Endothelial cell (in vitro differentiated cells): Measurements from ENCODE around the gene ETF1. TPM values are rescaled to one million over a fixed set of nuclear protein-coding genes. Genes with fewer than 3 reads are reported as not detected.

Experiments used
- DNase-seq: peaks from one replicate; pipeline ENCODE4 v3.0.0; 2021; ENCODE audit warnings: low spot score
- H3K27ac Mint-ChIP-seq: one replicate; pipeline ENCODE4 v1.8.0; 2021; ENCODE audit warnings: mixed read lengths, inconsistent platforms; ENCODE audit not compliant: unreplicated experiment
- H3K27me3 Mint-ChIP-seq: one replicate; pipeline ENCODE4 v1.8.0; 2021; ENCODE audit warnings: mild to moderate bottlenecking, moderate library complexity, mixed read lengths, inconsistent platforms; ENCODE audit not compliant: unreplicated experiment
- H3K36me3 Mint-ChIP-seq: one replicate; pipeline ENCODE4 v1.8.0; 2021; ENCODE audit warnings: mild to moderate bottlenecking, low read depth, mixed read lengths, inconsistent platforms; ENCODE audit not compliant: unreplicated experiment
- H3K4me1 Mint-ChIP-seq: one replicate; pipeline ENCODE4 v1.8.0; 2021; ENCODE audit warnings: mild to moderate bottlenecking, mixed read lengths, inconsistent platforms; ENCODE audit not compliant: unreplicated experiment
- H3K4me3 Mint-ChIP-seq: one replicate; pipeline ENCODE4 v1.8.0; 2021; ENCODE audit warnings: mild to moderate bottlenecking, mixed read lengths, inconsistent platforms; ENCODE audit not compliant: unreplicated experiment
- H3K9me3 Mint-ChIP-seq: one replicate; pipeline ENCODE4 v1.8.0; 2021; ENCODE audit warnings: mixed read lengths, inconsistent platforms; ENCODE audit not compliant: unreplicated experiment
- CTCF ChIP-seq: fragments of 200-600 bp; sonication (generic); IDR thresholded peaks from one replicate; pipeline ENCODE4 v1.5.0; 2021; ENCODE audit warnings: antibody characterized with exemption; ENCODE audit not compliant: unreplicated experiment
- total RNA-seq: library from RNA; stranded (reverse); fragmentation: NEBNext Ultra II Directional; extraction: Animal tissue kit (Norgen Biotek cat#: 25700); gene quantifications from one replicate; pipeline ENCODE4 v1.2.1, GENCODE V29; 2021; ENCODE audit not compliant: unreplicated experiment

The ETF1 gene
- total RNA-seq, 1 donor from 2014 or later = 84.7 TPM

- no peak for TF ChIP-seq CTCF
- Mint-ChIP-seq H3K27me3 (peaks cover 12% of the 10 kb centered on the region), H3K4me3 (no peak overlapping the region), H3K9me3 (no peaks in the 10 kb centered on the region), H3K36me3 (peaks cover 4% of the 10 kb centered on the region), H3K4me1 (peaks cover 6% of the 10 kb centered on the region), H3K27ac (no peak overlapping the region)
- no peak for DNase-seq
Measured at GRCh38 chr5:138460032-138460693, 82.9 kb downstream of the ETF1 start.

GRCh38 chr5:138459311-138459933 is 83.6 kb downstream of the ETF1 start:
- Mint-ChIP-seq H3K4me1 (peaks cover 6% of the 10 kb centered on the region), H3K27me3 (peaks cover 16% of the 10 kb centered on the region), H3K4me3 (no peak overlapping the region), H3K36me3 (peaks cover 4% of the 10 kb centered on the region), H3K9me3 (no peaks in the 10 kb centered on the region), H3K27ac (no peak overlapping the region)
- no peak for DNase-seq
- TF ChIP-seq CTCF = no peak

- H3K4me3 Mint-ChIP-seq = no peak overlapping the region
- H3K9me3 Mint-ChIP-seq = no peaks in the 10 kb centered on the region
- no peak for TF ChIP-seq CTCF
- H3K36me3 Mint-ChIP-seq = peaks cover 4% of the 10 kb centered on the region
- H3K4me1 Mint-ChIP-seq = peaks cover 6% of the 10 kb centered on the region
- H3K27me3 Mint-ChIP-seq = peaks cover 16% of the 10 kb centered on the region
- DNase-seq = no peak
- H3K27ac Mint-ChIP-seq = no peak overlapping the region
Measured at GRCh38 chr5:138458856-138459255, 84.2 kb downstream of the ETF1 start.

GRCh38 chr5:138458384-138458783 is 84.7 kb downstream of the ETF1 start:
- Mint-ChIP-seq H3K4me3 (no peak overlapping the region), H3K27me3 (peaks cover 16% of the 10 kb centered on the region), H3K4me1 (peaks cover 6% of the 10 kb centered on the region), H3K27ac (no peak overlapping the region), H3K36me3 (peaks cover 4% of the 10 kb centered on the region), H3K9me3 (no peaks in the 10 kb centered on the region)
- TF ChIP-seq CTCF = no peak
- DNase-seq = no peak
